Ishikawa (cell line): ENCODE results near the gene KIAA0513.

Experiments
- CEBPB ChIP-seq: IDR thresholded peaks from 2 replicates; pipeline ENCODE4 v1.6.1; 2012
- CREB1 ChIP-seq: IDR thresholded peaks from 2 replicates; pipeline ENCODE4 v1.6.1; 2012; ENCODE audit warnings: low read depth
- EGR1 ChIP-seq: IDR thresholded peaks from 2 replicates; pipeline ENCODE4 v1.6.1; 2012
- EP300 ChIP-seq: IDR thresholded peaks from 2 replicates; pipeline ENCODE4 v1.6.1; 2012; ENCODE audit warnings: borderline replicate concordance
- FOXM1 ChIP-seq: IDR thresholded peaks from 2 replicates; pipeline ENCODE4 v1.6.1; 2012; ENCODE audit warnings: low read depth, borderline replicate concordance
- NFIC ChIP-seq: IDR thresholded peaks from 2 replicates; pipeline ENCODE4 v1.6.1; 2012
- RAD21 ChIP-seq: IDR thresholded peaks from 2 replicates; pipeline ENCODE4 v1.6.1; 2012; ENCODE audit warnings: low read depth
- TAF1 ChIP-seq: IDR thresholded peaks from 2 replicates; pipeline ENCODE4 v1.6.1; 2012; ENCODE audit warnings: low read depth, mild to moderate bottlenecking
- TCF12 ChIP-seq: IDR thresholded peaks from 2 replicates; pipeline ENCODE4 v1.6.1; 2012; ENCODE audit warnings: low read depth
- TEAD4 ChIP-seq: IDR thresholded peaks from 2 replicates; pipeline ENCODE4 v1.6.1; 2012
- YY1 ChIP-seq: IDR thresholded peaks from 2 replicates; pipeline ENCODE4 v1.6.1; 2012; ENCODE audit warnings: low read depth
- ZBTB7A ChIP-seq: IDR thresholded peaks from 2 replicates; pipeline ENCODE4 v1.6.1; 2012; ENCODE audit warnings: low read depth
- TF ChIP-seq, protein P1 (sequence below): IDR thresholded peaks from 2 replicates; pipeline ENCODE4 v1.6.1; 2012; ENCODE audit warnings: low read depth, mild to moderate bottlenecking
- TF ChIP-seq, protein P2 (sequence below): IDR thresholded peaks from 2 replicates; pipeline ENCODE4 v1.6.1; 2012
- TF ChIP-seq, protein P3 (sequence below): IDR thresholded peaks from 2 replicates; pipeline ENCODE4 v1.6.1; 2012

Gene KIAA0513

DNA sequence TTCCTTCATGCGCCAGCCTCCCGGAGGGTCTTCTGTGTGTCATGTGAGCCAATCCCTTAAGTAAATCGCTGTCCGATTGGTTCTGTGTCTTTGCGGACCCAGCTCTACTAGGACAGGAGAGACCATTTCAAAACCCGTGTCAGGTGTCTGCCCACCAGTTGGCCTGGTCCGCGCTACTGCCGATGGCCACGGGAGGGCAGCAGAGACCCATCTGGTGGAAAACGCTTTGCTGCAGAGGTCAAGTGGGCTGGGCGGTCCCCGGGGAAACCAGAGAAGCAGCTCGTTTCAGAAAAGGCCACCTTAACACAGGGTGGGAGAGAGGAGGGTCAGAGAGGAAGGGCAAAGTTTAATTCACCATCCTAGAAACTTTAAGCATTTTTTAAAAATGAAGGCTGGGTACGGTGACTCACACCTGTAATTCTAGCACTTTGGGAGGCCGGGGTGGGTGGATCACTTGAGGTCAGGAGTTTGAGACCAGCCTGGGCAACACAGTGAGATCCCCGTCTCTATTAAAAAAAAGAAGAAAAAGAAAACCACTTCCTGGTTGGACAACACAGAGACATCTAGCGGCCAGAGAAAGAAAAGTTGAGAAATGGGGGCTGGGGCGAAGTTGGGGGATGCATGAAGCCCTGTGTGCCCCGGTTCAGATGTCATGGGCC, 87.4 kb downstream of the KIAA0513 start:
- TF ChIP-seq EGR1 (no peak), TAF1 (no peak; the same call in 1 of the 2 replicates), CEBPB (no peak), RAD21 (peak; percentile 100), TEAD4 (no peak), NFIC (no peak), FOXM1 (peak; percentile 41; the same call in 1 of the 2 replicates), TCF12 (peak; percentile 28; the same call in 1 of the 2 replicates), YY1 (no peak)
- TF ChIP-seq, protein P1, sequence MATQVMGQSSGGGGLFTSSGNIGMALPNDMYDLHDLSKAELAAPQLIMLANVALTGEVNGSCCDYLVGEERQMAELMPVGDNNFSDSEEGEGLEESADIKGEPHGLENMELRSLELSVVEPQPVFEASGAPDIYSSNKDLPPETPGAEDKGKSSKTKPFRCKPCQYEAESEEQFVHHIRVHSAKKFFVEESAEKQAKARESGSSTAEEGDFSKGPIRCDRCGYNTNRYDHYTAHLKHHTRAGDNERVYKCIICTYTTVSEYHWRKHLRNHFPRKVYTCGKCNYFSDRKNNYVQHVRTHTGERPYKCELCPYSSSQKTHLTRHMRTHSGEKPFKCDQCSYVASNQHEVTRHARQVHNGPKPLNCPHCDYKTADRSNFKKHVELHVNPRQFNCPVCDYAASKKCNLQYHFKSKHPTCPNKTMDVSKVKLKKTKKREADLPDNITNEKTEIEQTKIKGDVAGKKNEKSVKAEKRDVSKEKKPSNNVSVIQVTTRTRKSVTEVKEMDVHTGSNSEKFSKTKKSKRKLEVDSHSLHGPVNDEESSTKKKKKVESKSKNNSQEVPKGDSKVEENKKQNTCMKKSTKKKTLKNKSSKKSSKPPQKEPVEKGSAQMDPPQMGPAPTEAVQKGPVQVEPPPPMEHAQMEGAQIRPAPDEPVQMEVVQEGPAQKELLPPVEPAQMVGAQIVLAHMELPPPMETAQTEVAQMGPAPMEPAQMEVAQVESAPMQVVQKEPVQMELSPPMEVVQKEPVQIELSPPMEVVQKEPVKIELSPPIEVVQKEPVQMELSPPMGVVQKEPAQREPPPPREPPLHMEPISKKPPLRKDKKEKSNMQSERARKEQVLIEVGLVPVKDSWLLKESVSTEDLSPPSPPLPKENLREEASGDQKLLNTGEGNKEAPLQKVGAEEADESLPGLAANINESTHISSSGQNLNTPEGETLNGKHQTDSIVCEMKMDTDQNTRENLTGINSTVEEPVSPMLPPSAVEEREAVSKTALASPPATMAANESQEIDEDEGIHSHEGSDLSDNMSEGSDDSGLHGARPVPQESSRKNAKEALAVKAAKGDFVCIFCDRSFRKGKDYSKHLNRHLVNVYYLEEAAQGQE, result no peak
- TF ChIP-seq, protein P2, sequence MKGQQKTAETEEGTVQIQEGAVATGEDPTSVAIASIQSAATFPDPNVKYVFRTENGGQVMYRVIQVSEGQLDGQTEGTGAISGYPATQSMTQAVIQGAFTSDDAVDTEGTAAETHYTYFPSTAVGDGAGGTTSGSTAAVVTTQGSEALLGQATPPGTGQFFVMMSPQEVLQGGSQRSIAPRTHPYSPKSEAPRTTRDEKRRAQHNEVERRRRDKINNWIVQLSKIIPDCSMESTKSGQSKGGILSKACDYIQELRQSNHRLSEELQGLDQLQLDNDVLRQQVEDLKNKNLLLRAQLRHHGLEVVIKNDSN, result 0 out of 2 replicates have a peak, but pooled peaks have one; percentile 12

DNA sequence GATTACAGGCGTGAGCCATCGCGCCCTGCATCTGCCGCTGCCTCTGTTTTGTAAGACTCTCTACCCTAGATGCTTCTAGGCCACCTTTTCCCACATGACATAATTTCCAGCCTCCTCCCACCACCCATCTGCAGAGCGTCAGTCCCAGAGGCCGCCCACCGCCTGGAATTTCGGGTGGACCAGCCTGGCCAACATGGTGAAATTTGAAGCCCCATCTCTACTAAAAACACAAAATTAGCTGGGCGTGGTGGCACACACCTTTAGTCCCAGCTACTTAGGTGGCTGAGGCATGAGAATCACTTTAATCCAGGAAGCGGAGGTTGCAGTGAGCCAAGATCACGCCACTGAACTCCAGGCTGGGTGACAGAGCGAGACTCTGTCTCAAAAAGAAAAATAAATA, 89.8 kb downstream of the KIAA0513 start:
- TF ChIP-seq CEBPB (no peak), TEAD4 (no peak), YY1 (no peak), RAD21 (no peak), NFIC (no peak), CREB1 (no peak), EP300 (no peak), EGR1 (no peak), ZBTB7A (no peak), TAF1 (no peak), FOXM1 (no peak), TCF12 (no peak)
- TF ChIP-seq, protein P2, result no peak
- TF ChIP-seq, protein P3, sequence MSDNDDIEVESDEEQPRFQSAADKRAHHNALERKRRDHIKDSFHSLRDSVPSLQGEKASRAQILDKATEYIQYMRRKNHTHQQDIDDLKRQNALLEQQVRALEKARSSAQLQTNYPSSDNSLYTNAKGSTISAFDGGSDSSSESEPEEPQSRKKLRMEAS, result no peak
- TF ChIP-seq, protein P1, result no peak

DNA sequence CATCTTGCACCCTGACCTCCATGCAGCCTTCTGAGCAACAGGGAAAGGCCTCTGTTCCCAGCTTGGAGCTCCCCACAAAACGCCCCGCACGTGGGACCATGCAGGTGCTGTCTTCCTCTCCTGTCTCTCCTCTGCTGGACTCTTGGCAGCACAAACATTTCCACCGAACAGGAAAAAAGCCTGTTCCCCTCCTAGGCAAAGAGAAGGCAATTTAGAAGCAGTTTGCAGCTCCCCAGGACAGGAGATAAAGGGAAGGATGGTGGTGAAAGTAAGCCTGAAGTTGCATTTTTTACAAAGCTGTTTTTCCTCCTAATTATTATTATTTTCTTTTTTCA, 92.4 kb downstream of the KIAA0513 start:
- TF ChIP-seq, protein P1, result no peak
- no peak for TF ChIP-seq TAF1
- no peak for TF ChIP-seq NFIC
- no peak for TF ChIP-seq ZBTB7A
- no peak for TF ChIP-seq FOXM1
- no peak for TF ChIP-seq EGR1
- no peak for TF ChIP-seq CEBPB
- no peak for TF ChIP-seq YY1
- TF ChIP-seq, protein P3, result no peak
- TF ChIP-seq EP300, result no peak
- TF ChIP-seq CREB1, result no peak
- TF ChIP-seq, protein P2, result no peak
- no peak for TF ChIP-seq TCF12

DNA sequence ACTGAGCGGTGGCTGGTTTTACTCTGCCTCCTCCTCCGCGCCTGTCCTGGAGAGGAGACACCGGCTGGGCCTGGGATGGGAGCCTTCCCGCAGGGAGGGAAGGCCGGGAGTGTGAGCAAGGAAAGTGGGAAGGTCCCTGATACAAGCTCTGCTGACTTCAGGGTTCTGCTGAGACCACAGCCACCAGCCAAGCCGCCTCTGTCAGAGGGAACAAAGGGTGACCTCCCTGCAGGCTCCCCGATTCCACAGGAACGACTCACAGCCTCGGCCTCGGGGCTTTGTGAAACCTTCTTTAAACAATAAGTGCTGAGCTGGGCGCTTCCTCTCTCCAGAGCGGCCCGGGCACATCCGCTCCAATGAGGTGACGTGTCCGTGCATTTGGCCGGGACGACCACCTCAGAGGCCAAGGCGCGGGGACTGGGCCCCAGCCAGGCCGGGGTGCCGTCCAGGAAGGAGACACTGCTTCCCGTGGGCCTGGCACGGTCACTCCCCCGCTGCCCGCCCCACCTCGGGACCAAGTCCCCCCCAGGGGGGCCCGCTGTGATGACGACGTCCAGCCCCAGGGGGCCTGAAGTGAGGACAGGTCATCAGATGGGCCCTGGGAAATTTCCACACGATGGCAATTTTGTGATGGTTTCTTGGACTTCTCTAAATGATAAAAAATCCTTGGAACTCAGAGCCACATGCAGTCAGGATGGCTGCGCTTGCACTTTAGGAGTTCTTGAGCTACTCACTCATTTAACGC, 96.5 kb downstream of the KIAA0513 start:
- no peak for TF ChIP-seq TAF1
- TF ChIP-seq RAD21, result no peak
- TF ChIP-seq EGR1, result no peak
- no peak for TF ChIP-seq TCF12
- no peak for TF ChIP-seq CREB1
